Duodenal mucosa (tissue), 2 donors: ENCODE results near the gene ASXL3.

Experiments used
- H3K27ac ChIP-seq: one replicate; pipeline ENCODE4 v1.7.0; 2013; ENCODE audit warnings: low read depth, low read length
- H3K27me3 ChIP-seq, 2 donors: one replicate each; pipeline ENCODE4 v1.7.0; 2013; ENCODE audit warnings: low read length in 2 of 2, control low read depth in 1 of 2; ENCODE audit not compliant: insufficient read depth in 2 of 2, control insufficient read depth in 1 of 2
- H3K36me3 ChIP-seq, 2 donors: one replicate each; pipeline ENCODE4 v1.7.0; 2013; ENCODE audit warnings: low read length in 2 of 2, control low read depth in 1 of 2; ENCODE audit not compliant: insufficient read depth in 2 of 2, control insufficient read depth in 1 of 2
- H3K4me1 ChIP-seq, 2 donors: one replicate each; pipeline ENCODE4 v1.7.0; 2013; ENCODE audit warnings: low read length in 2 of 2, control low read depth in 1 of 2; ENCODE audit not compliant: insufficient read depth in 2 of 2, control insufficient read depth in 1 of 2
- H3K4me3 ChIP-seq, 2 donors: one replicate each; pipeline ENCODE4 v1.7.0; 2013; ENCODE audit warnings: low read length in 2 of 2, low read depth in 1 of 2
- H3K9ac ChIP-seq, 2 donors: one replicate each; pipeline ENCODE4 v1.7.0; 2013; ENCODE audit warnings: low read length in 2 of 2, low read depth in 1 of 2
- H3K9me3 ChIP-seq, 2 donors: one replicate each; pipeline ENCODE4 v1.7.0; 2013; ENCODE audit warnings: low read length in 2 of 2, control low read depth in 1 of 2; ENCODE audit not compliant: control insufficient read depth in 1 of 2

Gene ASXL3

DNA sequence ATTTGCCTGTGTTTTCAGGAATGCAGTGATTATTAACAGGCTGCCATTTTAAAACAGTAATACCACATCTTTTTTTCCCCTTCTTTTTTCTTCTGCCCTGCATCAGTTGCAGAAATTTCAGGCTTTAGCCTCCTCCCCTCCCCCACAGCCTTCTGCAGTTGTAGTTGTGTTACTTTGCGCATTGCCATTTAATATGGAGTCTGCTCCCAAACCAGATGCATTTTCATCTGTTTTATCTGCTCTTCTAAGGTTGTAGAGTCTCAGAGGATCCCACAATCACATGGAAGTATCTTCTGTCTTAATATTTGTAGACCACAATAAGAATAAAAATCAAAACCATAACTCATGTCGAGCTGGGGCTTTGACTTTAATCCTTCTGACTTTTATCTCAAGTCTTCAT lies 3.8 kb downstream of the ASXL3 start:
- Histone ChIP-seq H3K4me3 (no peak overlapping the region), H3K9me3 (no peaks in the 10 kb centered on the region), H3K27ac (no peak overlapping the region), H3K9ac (no peak overlapping the region), H3K4me1 (no peaks in the 10 kb centered on the region), H3K27me3 (peaks cover 3 to 8% of the 10 kb centered on the region in 2 donors), H3K36me3 (no peaks in the 10 kb centered on the region)

DNA sequence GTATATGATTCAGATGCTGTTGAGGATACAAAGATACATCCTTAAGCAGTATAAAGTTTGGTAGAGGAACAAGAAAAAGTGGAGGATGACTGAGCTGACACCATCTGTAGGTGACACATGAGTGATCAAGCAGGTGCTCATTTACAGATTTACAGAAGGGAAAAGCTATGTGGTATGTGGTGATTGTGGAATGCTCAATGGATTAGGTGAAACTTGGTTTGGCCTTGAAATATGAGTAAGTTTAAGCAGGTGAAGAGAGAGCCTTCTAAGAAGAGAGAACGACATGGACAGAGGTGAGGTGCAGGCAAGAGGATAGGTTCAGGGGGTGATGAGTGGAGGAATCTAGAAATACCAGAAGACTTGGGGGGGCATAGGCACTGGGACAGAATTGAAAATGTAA lies 5.9 kb downstream of the ASXL3 start:
- Histone ChIP-seq H3K27me3 (peaks cover 0 to 3% of the 10 kb centered on the region in 2 donors), H3K36me3 (no peaks in the 10 kb centered on the region), H3K4me1 (no peaks in the 10 kb centered on the region), H3K4me3 (no peak overlapping the region), H3K9me3 (no peaks in the 10 kb centered on the region), H3K9ac (no peak overlapping the region), H3K27ac (no peak overlapping the region)

DNA sequence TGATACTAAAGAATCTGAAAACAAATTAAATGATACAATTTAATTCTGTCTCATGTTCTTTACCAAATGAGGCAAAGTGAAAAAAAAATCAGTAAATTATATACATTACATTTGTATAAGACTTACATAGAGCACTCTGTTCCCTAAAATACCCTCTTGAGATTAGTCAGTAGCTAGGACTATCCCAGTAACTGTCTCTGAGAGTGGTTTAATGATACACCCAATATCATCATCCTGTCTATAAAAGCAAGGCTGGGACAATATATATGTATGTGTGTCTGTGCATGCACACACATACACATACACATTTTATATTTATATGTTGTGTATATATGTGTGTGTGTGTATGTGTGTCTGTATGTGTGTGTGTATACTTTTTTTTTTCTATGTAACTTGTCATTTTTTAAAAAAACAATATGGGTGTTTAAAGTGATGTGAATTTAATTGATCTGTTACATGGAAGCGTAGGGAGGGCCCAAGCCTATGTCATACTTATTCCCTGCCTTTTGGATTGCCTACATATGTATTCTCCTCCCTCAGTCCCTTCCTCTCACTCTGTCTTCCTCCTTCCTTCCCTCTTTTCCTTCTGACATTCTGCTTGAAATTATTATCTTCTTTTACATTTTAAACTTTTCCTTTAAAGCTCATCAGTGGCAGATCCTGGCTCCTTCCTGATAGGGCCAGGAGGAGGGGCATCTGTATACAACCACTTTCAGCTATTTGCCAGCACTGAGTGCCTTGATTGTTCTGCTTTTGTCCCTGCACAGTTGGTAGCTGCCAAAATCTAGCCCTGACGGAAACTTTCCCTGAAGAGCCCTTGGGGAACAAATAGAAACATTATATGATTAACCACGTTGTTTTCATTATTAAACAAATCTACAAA lies 6.8 kb downstream of the ASXL3 start:
- Histone ChIP-seq H3K36me3 (no peaks in the 10 kb centered on the region), H3K27ac (no peak overlapping the region), H3K9ac (no peak overlapping the region), H3K9me3 (no peaks in the 10 kb centered on the region), H3K4me1 (no peaks in the 10 kb centered on the region), H3K27me3 (peaks cover 0 to 3% of the 10 kb centered on the region in 2 donors), H3K4me3 (no peak overlapping the region)

DNA sequence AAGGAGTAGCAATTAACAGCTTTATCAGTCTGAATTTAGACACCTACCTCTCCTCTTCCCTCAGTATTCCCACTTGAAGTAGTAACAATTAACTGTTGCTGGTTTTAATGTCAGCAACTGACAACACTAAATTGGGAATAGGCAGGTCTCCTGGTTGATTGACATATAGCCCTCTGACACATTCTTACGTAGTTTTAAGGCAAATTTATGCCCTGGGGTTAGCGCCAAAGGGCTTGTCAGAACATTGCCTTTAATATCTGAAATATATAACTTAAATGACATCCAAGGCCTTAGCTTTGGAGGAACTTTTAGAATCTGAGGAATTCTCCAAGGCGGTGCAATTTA lies 7.4 kb downstream of the ASXL3 start:
- H3K27me3 ChIP-seq: peaks cover 0 to 3% of the 10 kb centered on the region in 2 donors
- H3K9ac ChIP-seq: no peak overlapping the region
- H3K4me3 ChIP-seq: no peak overlapping the region
- no peaks in the 10 kb centered on the region for H3K9me3 ChIP-seq
- H3K36me3 ChIP-seq: no peaks in the 10 kb centered on the region
- no peaks in the 10 kb centered on the region for H3K4me1 ChIP-seq
- no peak overlapping the region for H3K27ac ChIP-seq

DNA sequence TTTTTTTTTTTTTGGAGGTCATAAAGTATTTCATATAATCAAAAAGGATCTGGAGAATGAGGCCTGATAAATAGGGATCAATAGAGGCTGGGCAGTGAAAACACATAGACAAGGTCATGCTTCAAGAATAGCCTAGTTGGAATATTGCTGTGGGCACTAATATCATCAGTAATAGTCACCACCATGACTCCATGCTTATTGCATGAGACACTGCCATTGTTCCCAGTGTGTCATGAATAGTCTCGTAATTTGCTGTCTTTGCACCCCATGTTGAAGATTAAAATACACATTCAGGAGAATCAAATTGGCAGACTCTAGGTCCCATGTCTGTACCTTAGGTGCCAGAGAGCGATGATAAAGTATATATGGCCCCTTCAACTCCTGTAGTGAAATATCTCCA lies 10.3 kb downstream of the ASXL3 start:
- no peaks in the 10 kb centered on the region for H3K9me3 ChIP-seq
- H3K9ac ChIP-seq: no peak overlapping the region
- no peak overlapping the region for H3K27ac ChIP-seq
- no peaks in the 10 kb centered on the region for H3K27me3 ChIP-seq
- no peak overlapping the region for H3K4me3 ChIP-seq
- no peaks in the 10 kb centered on the region for H3K4me1 ChIP-seq
- H3K36me3 ChIP-seq: no peaks in the 10 kb centered on the region

DNA sequence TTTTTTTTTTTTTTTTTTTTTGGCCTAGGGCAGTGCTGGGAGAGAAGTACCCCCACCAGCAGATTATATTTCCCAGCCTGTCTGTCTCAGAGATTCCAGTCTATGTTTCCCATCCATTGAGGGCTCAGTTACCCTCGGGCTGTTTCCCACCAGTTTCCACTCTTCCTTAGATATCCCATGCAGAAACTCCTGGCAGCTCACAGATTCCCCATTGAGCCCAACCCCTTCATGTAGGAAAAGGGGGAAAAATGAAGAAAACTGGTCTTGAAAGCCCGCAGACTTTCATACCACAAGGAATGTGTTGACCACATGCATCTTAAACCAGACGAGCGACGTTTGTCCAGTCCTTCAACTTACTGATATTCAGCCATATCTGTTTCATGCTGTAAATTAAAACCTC lies 15.2 kb downstream of the ASXL3 start:
- Histone ChIP-seq H3K4me1 (no peaks in the 10 kb centered on the region), H3K27ac (no peak overlapping the region), H3K27me3 (no peaks in the 10 kb centered on the region), H3K9ac (no peak overlapping the region), H3K36me3 (no peaks in the 10 kb centered on the region), H3K4me3 (no peak overlapping the region), H3K9me3 (no peaks in the 10 kb centered on the region)

DNA sequence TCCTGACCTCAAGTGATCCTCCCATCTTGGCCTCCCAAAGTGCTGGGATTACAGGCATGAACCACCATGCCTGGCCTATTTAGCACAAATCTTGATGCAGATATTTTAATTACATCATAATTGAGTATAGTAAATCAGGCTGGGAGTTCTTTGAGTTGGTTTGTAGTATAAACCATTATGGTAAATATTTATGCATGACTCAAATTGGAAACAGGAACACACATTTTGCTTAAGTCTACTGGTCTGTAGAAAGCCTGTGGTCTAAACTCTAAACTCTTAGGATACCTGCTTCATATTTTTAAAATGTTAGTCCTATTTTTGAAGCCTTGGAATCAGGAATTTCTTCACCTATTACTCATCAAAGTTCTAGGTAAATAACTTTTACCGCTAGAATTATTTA lies 16.8 kb downstream of the ASXL3 start:
- no peak overlapping the region for H3K27ac ChIP-seq
- no peaks in the 10 kb centered on the region for H3K9me3 ChIP-seq
- H3K36me3 ChIP-seq: no peaks in the 10 kb centered on the region
- no peaks in the 10 kb centered on the region for H3K4me1 ChIP-seq
- H3K27me3 ChIP-seq: no peaks in the 10 kb centered on the region
- H3K4me3 ChIP-seq: no peak overlapping the region
- no peak overlapping the region for H3K9ac ChIP-seq

DNA sequence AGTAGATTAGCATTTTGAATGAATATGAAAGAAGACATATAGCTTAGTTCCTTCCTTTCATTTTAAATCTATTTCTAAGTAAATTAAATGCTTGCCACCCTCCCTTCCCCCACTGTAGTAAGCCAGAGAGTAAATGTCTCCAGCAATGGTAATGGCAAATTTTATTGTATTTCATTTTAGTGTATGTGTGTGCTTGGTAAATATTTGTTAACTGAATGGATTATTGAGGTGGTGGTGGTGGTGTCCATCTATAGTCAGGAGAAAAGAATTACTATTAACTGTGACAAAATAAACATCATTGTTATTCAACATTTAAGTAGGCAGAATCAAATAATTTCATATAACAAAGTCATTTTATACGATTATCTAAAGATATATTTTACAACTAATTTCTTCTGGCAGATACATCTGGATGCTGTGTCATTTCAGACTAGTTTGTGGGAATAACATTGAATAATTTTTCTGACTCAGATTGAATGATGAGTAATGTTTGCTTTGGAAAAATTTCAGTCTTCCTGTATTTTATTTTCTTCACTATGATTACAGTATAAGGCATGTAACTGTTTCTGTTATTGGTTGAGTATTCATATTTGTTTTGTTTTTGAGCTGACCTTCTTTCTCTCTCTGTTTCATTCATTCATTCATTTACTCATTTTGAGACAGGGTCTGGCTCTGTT lies 18.3 kb downstream of the ASXL3 start:
- Histone ChIP-seq H3K4me3 (no peak overlapping the region), H3K27ac (no peak overlapping the region), H3K4me1 (no peaks in the 10 kb centered on the region), H3K9me3 (no peaks in the 10 kb centered on the region), H3K27me3 (no peaks in the 10 kb centered on the region), H3K36me3 (no peaks in the 10 kb centered on the region), H3K9ac (no peak overlapping the region)

DNA sequence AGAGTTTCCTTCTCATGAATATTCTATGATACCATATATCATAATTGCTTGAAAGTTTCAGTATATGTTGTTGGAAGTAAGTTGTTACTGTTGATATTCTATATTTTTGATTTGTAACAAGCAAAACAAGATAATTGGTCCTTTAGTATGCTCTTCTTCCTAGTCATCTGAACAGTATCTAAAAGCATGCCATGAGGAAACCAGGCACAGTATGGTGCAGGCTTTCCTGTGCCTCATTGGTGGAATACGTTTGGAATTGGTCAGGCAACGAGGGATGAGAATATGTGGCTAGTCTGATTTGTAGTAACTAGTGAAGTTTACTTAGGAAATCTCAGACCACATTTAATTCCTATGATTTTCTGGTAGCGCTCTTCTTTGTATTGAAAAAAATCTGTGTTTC lies 22.8 kb downstream of the ASXL3 start:
- Histone ChIP-seq H3K36me3 (no peaks in the 10 kb centered on the region), H3K9ac (no peak overlapping the region), H3K9me3 (no peaks in the 10 kb centered on the region), H3K4me3 (no peak overlapping the region), H3K27me3 (no peaks in the 10 kb centered on the region), H3K4me1 (no peaks in the 10 kb centered on the region), H3K27ac (no peak overlapping the region)

DNA sequence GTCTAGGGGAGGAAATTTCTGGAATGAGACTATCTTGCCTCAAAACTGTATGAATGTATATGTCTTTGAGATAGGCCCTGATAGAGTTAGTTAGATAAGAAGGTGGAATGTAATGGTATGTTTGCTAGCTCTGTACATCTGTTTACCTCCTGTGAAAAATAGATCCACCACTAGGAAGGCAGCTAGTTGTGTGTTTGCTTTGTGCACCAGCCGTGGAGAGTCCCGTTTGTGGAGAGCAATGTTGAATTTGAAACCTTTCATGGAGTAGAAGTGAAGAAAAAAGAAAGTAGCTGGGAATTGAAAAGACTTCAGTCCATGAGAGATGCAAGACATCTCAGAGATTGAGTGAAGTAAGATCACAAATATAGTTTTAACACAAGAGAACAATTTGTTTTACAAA lies 25.4 kb downstream of the ASXL3 start:
- Histone ChIP-seq H3K4me3 (no peak overlapping the region), H3K9ac (no peak overlapping the region), H3K9me3 (no peaks in the 10 kb centered on the region), H3K27ac (no peak overlapping the region), H3K4me1 (no peaks in the 10 kb centered on the region), H3K36me3 (no peaks in the 10 kb centered on the region), H3K27me3 (no peaks in the 10 kb centered on the region)
